HepG2 (cell line): ENCODE data around the gene NREP. TPM values are rescaled to one million over a fixed set of nuclear protein-coding genes. Genes with fewer than 3 reads are reported as not detected.

Experiments used
- ATAC-seq: fragments of 200-7000 bp; cut with Tn5 transposase; 3 replicates; pipeline ENCODE4 v1.9.1; 2020; ENCODE audit warnings: mild to moderate bottlenecking, moderate library complexity
- BruUV-seq: library from RNA; stranded (reverse); fragments of 400-500 nt; replicated peaks from 2 replicates; lab custom pipeline; 2021; lab: Mats Ljungman, UMichigan
- CTCF ChIA-PET: fragments of 300-600 bp; formaldehyde crosslinking; extraction: SDS; loops from one replicate; lab custom pipeline; 2021; ENCODE audit warnings: low total read pairs, inconsistent platforms, low intra/inter-chr PET ratio; lab: Yijun Ruan, JAX
- POLR2A ChIA-PET: fragments of 350-600 bp; sonication (Branson Sonifier 250); formaldehyde crosslinking; loops from one replicate; lab custom pipeline; 2020; ENCODE audit warnings: antibody characterized with exemption, inconsistent platforms; lab: Yijun Ruan, JAX
- DNase-seq: peaks from one replicate; pipeline ENCODE4 v3.0.0-alpha.2; 2015; ENCODE audit warnings: low spot score
- FAIRE-seq: peaks from 3 replicates; lab custom pipeline; 2011; peaks lifted over from hg19 to GRCh38; lab: Jason Lieb, UNC
- H2AFZ ChIP-seq: one replicate; pipeline ENCODE4 v1.6.1; 2011; ENCODE audit warnings: low read length, inconsistent platforms
- H3K27ac ChIP-seq: fragments of 300-600 bp; 3 replicates; pipeline ENCODE4 v1.8.0; 2011; ENCODE audit warnings: mixed run types, mild to moderate bottlenecking, mixed read lengths, low read length, inconsistent platforms; ENCODE audit not compliant: insufficient read depth; ENCODE audit errors: extremely low read length
- H3K27me3 ChIP-seq, 2 experiments: fragments of 200-600 bp in 1 of 2; 2 replicates in 1 of 2; 3 replicates in 1 of 2; pipeline versions ENCODE4 v1.6.0 to v1.8.0; 2011; ENCODE audit warnings: low read length in 2 of 2, mild to moderate bottlenecking in 2 of 2, moderate library complexity in 2 of 2, inconsistent platforms in 1 of 2; ENCODE audit not compliant: insufficient read depth in 2 of 2, control insufficient read depth in 1 of 2
- H3K36me3 ChIP-seq, 2 experiments: fragments of 200-600 bp in 1 of 2; replicated peaks in 1 of 2; 2 replicates in 1 of 2; 3 replicates in 1 of 2; pipeline versions ENCODE4 v1.5.1 to v1.8.0; 2011; ENCODE audit warnings: low read length in 2 of 2, inconsistent platforms in 1 of 2; ENCODE audit not compliant: insufficient read depth in 2 of 2, control insufficient read depth in 1 of 2
- H3K4me1 ChIP-seq: 2 replicates; pipeline ENCODE4 v1.5.1; 2012; ENCODE audit warnings: low read length, inconsistent platforms; ENCODE audit not compliant: insufficient read depth
- H3K4me2 ChIP-seq: 2 replicates; pipeline ENCODE4 v1.6.0; 2011; ENCODE audit warnings: low read depth, low read length, inconsistent platforms
- H3K4me3 ChIP-seq, 3 experiments: fragments of 200-600 bp in 1 of 3; sonication (generic), shearing (Covaris generic) in 1 of 3; replicated peaks in 1 of 3; 2 replicates each; pipeline ENCODE4 v1.5.1; 2011 to 2016; ENCODE audit warnings: low read length in 3 of 3, inconsistent platforms in 2 of 3, low read depth in 2 of 3, mild to moderate bottlenecking in 2 of 3, control low read depth in 1 of 3, mixed read lengths in 1 of 3; ENCODE audit not compliant: insufficient read depth in 1 of 3
- H3K79me2 ChIP-seq: one replicate; pipeline ENCODE4 v1.6.1; 2011; ENCODE audit warnings: low read length, inconsistent platforms; ENCODE audit not compliant: insufficient read depth
- H3K9ac ChIP-seq: 2 replicates; pipeline ENCODE4 v1.6.0; 2011; ENCODE audit warnings: mild to moderate bottlenecking, low read depth, low read length, inconsistent platforms; ENCODE audit not compliant: insufficient read depth
- H3K9me3 ChIP-seq: 2 replicates; pipeline ENCODE4 v1.5.1; 2012; ENCODE audit warnings: mild to moderate bottlenecking, low read length
- H4K20me1 ChIP-seq: 2 replicates; pipeline ENCODE4 v1.6.0; 2011; ENCODE audit warnings: inconsistent platforms, mild to moderate bottlenecking, low read length, moderate library complexity; ENCODE audit not compliant: insufficient read depth
- GATAD2A ChIP-seq: IDR thresholded peaks from 2 replicates; pipeline ENCODE4 v1.6.1; 2016
- HIVEP1 ChIP-seq: sonication (generic); formaldehyde crosslinking; IDR thresholded peaks from 2 replicates; pipeline ENCODE4 v1.4.0; 2020; ENCODE audit warnings: mild to moderate bottlenecking, missing genetic modification reagents
- HMG20A ChIP-seq: IDR thresholded peaks from 2 replicates; pipeline ENCODE4 v1.6.1; 2016; ENCODE audit warnings: borderline replicate concordance
- HMGXB4 ChIP-seq, 2 experiments: sonication (generic) in 1 of 2; formaldehyde crosslinking in 1 of 2; IDR thresholded peaks; 2 replicates each; pipeline versions ENCODE4 v1.4.0 to v1.6.1; 2018 to 2020; ENCODE audit warnings: missing genetic modification reagents in 2 of 2, borderline replicate concordance in 1 of 2, low read depth in 1 of 2, mild to moderate bottlenecking in 1 of 2, missing biosample characterization in 1 of 2
- KAT7 ChIP-seq: IDR thresholded peaks from 2 replicates; pipeline ENCODE4 v1.6.1; 2018; ENCODE audit warnings: borderline replicate concordance, missing compliant biosample characterization
- KDM2A ChIP-seq: sonication (generic); formaldehyde crosslinking; IDR thresholded peaks from 2 replicates; pipeline ENCODE4 v1.4.0; 2020; ENCODE audit warnings: low read depth, missing genetic modification reagents, borderline replicate concordance
- MLX ChIP-seq: IDR thresholded peaks from 2 replicates; pipeline ENCODE4 v1.6.1; 2016
- NFYB ChIP-seq: sonication (generic); formaldehyde crosslinking; IDR thresholded peaks from 2 replicates; pipeline ENCODE4 v1.4.0; 2020; ENCODE audit warnings: missing genetic modification reagents
- PRMT3 ChIP-seq: sonication (generic); formaldehyde crosslinking; IDR thresholded peaks from 2 replicates; pipeline ENCODE4 v1.8.1; 2022; ENCODE audit warnings: low read depth, mild to moderate bottlenecking, moderate library complexity, missing genetic modification reagents, borderline replicate concordance
- RCOR2 ChIP-seq: IDR thresholded peaks from 2 replicates; pipeline ENCODE4 v1.6.1; 2016; ENCODE audit warnings: missing biosample characterization, missing genetic modification reagents
- RFX5 ChIP-seq: IDR thresholded peaks from 2 replicates; pipeline ENCODE4 v1.6.1; 2011; ENCODE audit warnings: low read depth, low read length, improper control_type of control experiment
- SMAD9 ChIP-seq: sonication (generic); formaldehyde crosslinking; IDR thresholded peaks from 2 replicates; pipeline ENCODE4 v1.5.1; 2020; ENCODE audit warnings: mild to moderate bottlenecking, missing genetic modification reagents
- TSC22D2 ChIP-seq: sonication (generic); formaldehyde crosslinking; IDR thresholded peaks from 2 replicates; pipeline ENCODE4 v1.5.1; 2020; ENCODE audit warnings: missing genetic modification reagents, mild to moderate bottlenecking, borderline replicate concordance
- ZKSCAN8 ChIP-seq: IDR thresholded peaks from 2 replicates; pipeline ENCODE4 v1.6.1; 2016; ENCODE audit warnings: borderline replicate concordance, missing genetic modification reagents, missing compliant biosample characterization
- ZNF263 ChIP-seq: sonication (generic); formaldehyde crosslinking; IDR thresholded peaks from 2 replicates; pipeline ENCODE4 v1.4.0; 2020; ENCODE audit warnings: missing genetic modification reagents
- ZNF547 ChIP-seq: sonication (generic); formaldehyde crosslinking; IDR thresholded peaks from 2 replicates; pipeline ENCODE4 v1.5.1; 2020; ENCODE audit warnings: mild to moderate bottlenecking, missing genetic modification reagents
- ZNF678 ChIP-seq: sonication (generic); formaldehyde crosslinking; IDR thresholded peaks from 2 replicates; pipeline ENCODE4 v1.4.0; 2020; ENCODE audit warnings: mild to moderate bottlenecking, missing genetic modification reagents
- ZNF772 ChIP-seq: sonication (generic); formaldehyde crosslinking; IDR thresholded peaks from 2 replicates; pipeline ENCODE4 v1.5.0; 2020; ENCODE audit warnings: mild to moderate bottlenecking, missing genetic modification reagents
- WGBS: methylation state at CpG from one replicate; pipeline ENCODE4 v1.1.6; 2017; ENCODE audit warnings: low lambda C conversion rate; 5-methylcytosine and 5-hydroxymethylcytosine counted together
- in situ Hi-C: cut with HindIII; loops from 2 replicates; pipeline ENCODE4 v1.10.0; 2017; ENCODE audit warnings: low pct_unique_long_range_greater_than_20kb; ENCODE audit not compliant: extremely low pct_ligation_motif_present
- intact Hi-C: fragments of 100-400 bp; cut with micrococcal nuclease; formaldehyde crosslinking; loops from one replicate; pipeline ENCODE4 v1.10.0; 2022; ENCODE audit not compliant: unreplicated experiment
- polyA plus RNA-seq, 8 experiments: library from polyadenylated mRNA; depleted of rRNA in 3 of 8; stranded (reverse) in 7 of 8; unstranded in 1 of 8; fragments of >200 nt; fragmentation: Illumina TruSeq in 4 of 8; extraction: Trizol in 4 of 8; gene quantifications; 2 replicates each; pipeline versions ENCODE4 v1.2.1 to v1.2.3, GENCODE V29; 2011 to 2016; ENCODE audit warnings: low read depth in 4 of 8, missing spikeins in 1 of 8, mixed read lengths in 1 of 8; ENCODE audit not compliant: insufficient read depth in 1 of 8
- total RNA-seq, 5 experiments: library from RNA; depleted of rRNA; stranded (reverse); fragments of >200 nt; fragmentation: Illumina TruSeq; extraction: Trizol; gene quantifications; 2 replicates each; pipeline ENCODE4 v1.2.3, GENCODE V29; 2016; ENCODE audit warnings: low read depth in 1 of 5

NREP gene
- total and polyA plus RNA-seq, 2 of the 13 experiments (the other 11 are each of a cell fraction or from before 2014, with no cell fraction given) = 40.5 to 102 TPM

- Histone ChIP-seq H3K36me3 (peaks cover 2 to 5% of the 10 kb centered on the region in 2 experiments; a peak in 4 of 5 replicates), H3K9me3 (no peaks in the 10 kb centered on the region), H3K27me3 (no peaks in the 10 kb centered on the region), H4K20me1 (no peaks in the 10 kb centered on the region), H3K27ac (no peak overlapping the region), H3K79me2 (no peaks in the 10 kb centered on the region), H3K4me2 (no peak overlapping the region), H3K4me3 (no peak overlapping the region), H3K9ac (no peak overlapping the region), H2AFZ (no peak overlapping the region), H3K4me1 (peaks cover 85% of the 10 kb centered on the region)
- ATAC-seq = no peak
- 98% methylated on average over 7 of the region's 7 CpGs for WGBS
- no peak for FAIRE-seq
- ChIA-PET CTCF (no interaction called here), POLR2A (interaction anchor here (1.1 kb wide), 1 partner anchor 9 kb away, joined by 4 read pairs; no protein-coding TSS in a partner anchor)
- no TSS peak for BruUV-seq
- intact Hi-C loops (no loop called here), in situ Hi-C loops (no loop called here)
- no peak for DNase-seq
- TF ChIP-seq ZKSCAN8 (CRISPR knock-in tag) (no peak), NFYB (no peak), ZNF547 (no peak), ZNF678 (CRISPR knock-in tag) (no peak), ZNF772 (no peak), SMAD9 (CRISPR knock-in tag) (no peak), RCOR2 (CRISPR knock-in tag) (no peak), ZNF263 (CRISPR knock-in tag) (no peak), KDM2A (CRISPR knock-in tag) (no peak), KAT7 (no peak), TSC22D2 (no peak), HMGXB4 (CRISPR knock-in tag; IDR thresholded peaks at IDR 0.05; ENCODE audit: borderline replicate concordance in 1 of 2, low read depth in 1 of 2) (no peak), GATAD2A (no peak), HIVEP1 (no peak), PRMT3 (CRISPR knock-in tag) (no peak), MLX (CRISPR knock-in tag) (no peak), RFX5 (no peak), HMG20A (no peak)
Observed at GRCh38 chr5:111733571-111733970, 23.4 kb downstream of the NREP start.
